Measurements from ENCODE around the gene ACSM2B.
"Not testable (repeated sequence)": the region's sequence is repeated elsewhere in the genome, so short reads cannot be mapped to it uniquely, and the experiment has no call there.

The ACSM2B gene

GRCh38 chr16:20531795-20532194 lies 44.4 kb downstream of the ACSM2B start:
- not testable (repeated sequence) for DNase-seq

- no peak for DNase-seq
Measured at GRCh38 chr16:20520103-20520502, 56.1 kb downstream of the ACSM2B start.

GRCh38 chr16:20519231-20519630 lies 56.9 kb downstream of the ACSM2B start:
- no peak for DNase-seq

GRCh38 chr16:20517149-20517548 lies 59.0 kb downstream of the ACSM2B start:
- no peak for DNase-seq

- DNase-seq = no peak
Measured at GRCh38 chr16:20515688-20516090, 60.5 kb downstream of the ACSM2B start.

- no peak for DNase-seq
Measured at GRCh38 chr16:20510323-20510722, 65.8 kb downstream of the ACSM2B start.

- no peak for DNase-seq
Measured at GRCh38 chr16:20507280-20507679, 68.9 kb downstream of the ACSM2B start.

GRCh38 chr16:20504418-20504817 lies 71.7 kb downstream of the ACSM2B start:
- no peak for DNase-seq

- not testable (repeated sequence) for DNase-seq
Measured at GRCh38 chr16:20491448-20491847, 84.7 kb downstream of the ACSM2B start.

GRCh38 chr16:20490994-20491393 lies 85.2 kb downstream of the ACSM2B start:
- not testable (repeated sequence) for DNase-seq
